ENCODE measurements around the gene PTPRN. TPM values are rescaled to one million over a fixed set of nuclear protein-coding genes. Genes with fewer than 3 reads are reported as not detected.

Gene PTPRN
- total RNA-seq, 1 experiment from 2014 or later: not detected

- H3K4me2 ChIP-seq (ENCODE audit: low read length): no peak overlapping the region
- no peaks in the 10 kb centered on the region; the same call in 1 of the 2 replicates for H3K27me3 ChIP-seq (ENCODE audit: insufficient read depth, low read length)
- ChIA-PET POLR2A (no interaction called here), CTCF (interaction anchor here (0.5 kb wide), 1 partner anchor 87 kb away, joined by 7 read pairs; no protein-coding TSS in a partner anchor), RAD21 (ENCODE audit: low non-redundant PET in 1 of 2, low total read pairs in 2 of 2, uncharacterized antibody in 2 of 2, unreplicated experiment in 2 of 2) (no interaction called here)
- H2AFZ ChIP-seq (ENCODE audit: low read depth, low read length, poor library complexity, severe bottlenecking): no peak overlapping the region
- H3K9me2 ChIP-seq (ENCODE audit: insufficient read depth): no peaks in the 10 kb centered on the region
- no peaks in the 10 kb centered on the region for H3K4me1 ChIP-seq (ENCODE audit: control insufficient read depth in 1 of 2, insufficient read depth in 2 of 2, low read length in 2 of 2)
- no peak overlapping the region for H3K27ac ChIP-seq (ENCODE audit: low read depth, low read length)
- H3K36me3 ChIP-seq (ENCODE audit: control insufficient read depth in 1 of 2, insufficient read depth in 2 of 2, low read length in 2 of 2): no peaks in the 10 kb centered on the region
- BruUV-seq (replicated peaks): no TSS peak
- no peak overlapping the region for H3K4me3 ChIP-seq (replicated peaks in 1 of 2; ENCODE audit: low read depth in 1 of 2, low read length in 2 of 2)
- H3K9me3 ChIP-seq (ENCODE audit: control insufficient read depth in 1 of 2, insufficient read depth in 1 of 2, low read depth in 1 of 2, low read length in 2 of 2): no peaks in the 10 kb centered on the region
- TF ChIP-seq REST (IDR thresholded peaks at IDR 0.05; ENCODE audit: low read depth): no peak
- DNase-seq (ENCODE audit: low read depth, low spot score): no peak
- ATAC-seq: no peak
- no peaks in the 10 kb centered on the region for H3K79me2 ChIP-seq (ENCODE audit: insufficient read depth, low read length)
- no peak overlapping the region for H3K9ac ChIP-seq (ENCODE audit: low read length)
- H4K20me1 ChIP-seq (ENCODE audit: insufficient read depth): no peaks in the 10 kb centered on the region
- intact Hi-C loops (cut with micrococcal nuclease): no loop called here
Measured at GRCh38 chr2:219335373-219335786, 26.2 kb upstream of the PTPRN start.

GRCh38 chr2:219334076-219334475, 24.9 kb upstream of the PTPRN start:
- TF ChIP-seq ATF3 (IDR thresholded peaks at IDR 0.05) (no peak), FOSL1 (IDR thresholded peaks at IDR 0.05; ENCODE audit: low read depth) (no peak), CTCF (IDR thresholded peaks at IDR 0.05 in 2 of 3, conservative IDR thresholded peaks at IDR 0.05 in 1 of 3; ENCODE audit: borderline replicate concordance in 1 of 3, insufficient read depth in 1 of 3, low read depth in 2 of 3, low read length in 2 of 3) (no peak), MAX (IDR thresholded peaks at IDR 0.05) (no peak), ZFX (IDR thresholded peaks at IDR 0.05) (no peak), JUND (IDR thresholded peaks at IDR 0.05) (no peak), REST (IDR thresholded peaks at IDR 0.05; ENCODE audit: low read depth) (no peak), EZH2phosphoT487 (IDR thresholded peaks at IDR 0.05; ENCODE audit: borderline replicate concordance) (no peak), CBX3 (IDR thresholded peaks at IDR 0.05; ENCODE audit: low read depth) (no peak), POLR2A (IDR thresholded peaks at IDR 0.05; ENCODE audit: borderline replicate concordance, extremely low read depth, insufficient read depth, insufficient read length) (no peak), SP1 (IDR thresholded peaks at IDR 0.05; ENCODE audit: low read depth) (no peak)
- no peaks in the 10 kb centered on the region for H4K20me1 ChIP-seq (ENCODE audit: insufficient read depth)
- H2AFZ ChIP-seq (ENCODE audit: low read depth, low read length, poor library complexity, severe bottlenecking): no peak overlapping the region
- H3K4me3 ChIP-seq (replicated peaks in 1 of 2; ENCODE audit: low read depth in 1 of 2, low read length in 2 of 2): no peak overlapping the region
- no peak overlapping the region for H3K4me2 ChIP-seq (ENCODE audit: low read length)
- no peaks in the 10 kb centered on the region for H3K4me1 ChIP-seq (ENCODE audit: control insufficient read depth in 1 of 2, insufficient read depth in 2 of 2, low read length in 2 of 2)
- H3K27me3 ChIP-seq (ENCODE audit: insufficient read depth, low read length): peaks cover 8% of the 10 kb centered on the region; the same call in 1 of the 2 replicates
- no peak overlapping the region for H3K27ac ChIP-seq (ENCODE audit: low read depth, low read length)
- CTCF ChIA-PET: interaction anchor here (1.0 kb wide), 1 partner anchor 39 kb away, joined by 4 read pairs; no protein-coding TSS in a partner anchor
- no TSS peak for BruUV-seq (replicated peaks)
- H3K36me3 ChIP-seq (ENCODE audit: control insufficient read depth in 1 of 2, insufficient read depth in 2 of 2, low read length in 2 of 2): no peaks in the 10 kb centered on the region
- DNase-seq (ENCODE audit: low read depth, low spot score): no peak
- ATAC-seq: no peak
- no peaks in the 10 kb centered on the region for H3K9me3 ChIP-seq (ENCODE audit: control insufficient read depth in 1 of 2, insufficient read depth in 1 of 2, low read depth in 1 of 2, low read length in 2 of 2)
- H3K9ac ChIP-seq (ENCODE audit: low read length): no peak overlapping the region
- RAD21 ChIA-PET (ENCODE audit: low non-redundant PET in 1 of 2, low total read pairs in 2 of 2, uncharacterized antibody in 2 of 2, unreplicated experiment in 2 of 2): no interaction called here
- no peaks in the 10 kb centered on the region for H3K79me2 ChIP-seq (ENCODE audit: insufficient read depth, low read length)
- intact Hi-C loops (cut with micrococcal nuclease): no loop called here
- H3K9me2 ChIP-seq (ENCODE audit: insufficient read depth): no peaks in the 10 kb centered on the region
- POLR2A ChIA-PET: no interaction called here

Data from HCT116 (cell line).